ENCODE results near the gene CRYBG2.

DNA sequence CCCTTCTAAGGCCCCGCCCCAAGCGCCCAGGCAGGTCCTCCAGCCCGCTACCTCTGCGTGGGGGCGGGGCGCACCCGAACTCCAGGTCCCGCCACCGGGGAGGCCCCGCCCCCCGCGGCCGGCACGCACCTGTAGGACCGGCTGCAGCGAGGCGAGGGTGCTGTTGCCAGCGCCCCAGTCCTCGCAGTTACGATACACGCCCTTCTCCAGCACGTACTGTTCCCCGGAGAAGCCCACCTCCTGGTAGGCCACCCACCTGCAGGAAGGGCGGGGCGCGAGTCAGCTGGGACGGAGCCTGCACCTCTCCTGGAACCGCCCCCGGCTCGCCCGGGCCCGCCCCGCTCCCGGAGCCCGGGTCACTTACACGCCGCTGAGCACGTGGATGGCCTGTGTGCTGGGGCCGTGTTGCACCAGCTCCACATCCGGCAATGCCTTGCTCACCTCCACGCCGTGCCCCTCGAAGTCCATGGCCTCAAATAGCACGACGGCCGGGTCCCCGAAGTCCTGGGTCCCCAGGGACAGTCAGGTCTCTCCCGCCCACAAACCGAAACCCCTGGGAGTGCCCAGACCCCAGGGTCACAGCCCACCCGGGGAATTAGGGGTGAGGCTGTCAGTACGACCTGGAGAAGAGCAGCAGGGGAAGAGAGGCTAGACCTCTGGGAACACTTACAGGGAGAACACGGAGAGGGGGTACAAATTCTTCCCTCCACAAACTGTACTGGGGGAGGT is 17.3 kb downstream of the CRYBG2 start:
- TF ChIP-seq CTCF (conservative IDR thresholded peaks at IDR 0.05) (no peak), EZH2 (IDR thresholded peaks at IDR 0.05; ENCODE audit: low read depth) (no peak)
